H9 (cell line): ENCODE results near the gene CAB39. TPM values are rescaled to one million over a fixed set of nuclear protein-coding genes. Genes with fewer than 3 reads are reported as not detected.

ENCODE experiments used
- DNase-seq: peaks from one replicate; pipeline ENCODE4 v3.0.0-alpha.2; 2017
- H2AFZ ChIP-seq: one replicate; pipeline ENCODE4 v1.6.1; 2013; ENCODE audit warnings: mild to moderate bottlenecking, low read length, control low read depth, moderate library complexity
- H2AK5ac ChIP-seq: 2 replicates; pipeline ENCODE4 v1.6.1; 2013; ENCODE audit warnings: low read length, control low read depth, mixed read lengths; ENCODE audit not compliant: insufficient read length
- H2BK120ac ChIP-seq: one replicate; pipeline ENCODE4 v1.6.1; 2013; ENCODE audit warnings: low read depth, mild to moderate bottlenecking, low read length, control low read depth, inconsistent platforms; ENCODE audit not compliant: poor library complexity, severe bottlenecking
- H2BK12ac ChIP-seq: 2 replicates; pipeline ENCODE4 v1.6.1; 2013; ENCODE audit warnings: low read length, control low read depth, mixed read lengths, low read depth; ENCODE audit not compliant: insufficient read length
- H2BK15ac ChIP-seq: 2 replicates; pipeline ENCODE4 v1.6.1; 2013; ENCODE audit warnings: low read depth, low read length, control low read depth
- H2BK20ac ChIP-seq: one replicate; pipeline ENCODE4 v1.6.1; 2013; ENCODE audit warnings: low read depth, mild to moderate bottlenecking, low read length, control low read depth, inconsistent platforms; ENCODE audit not compliant: poor library complexity, severe bottlenecking
- H2BK5ac ChIP-seq: 2 replicates; pipeline ENCODE4 v1.6.1; 2013; ENCODE audit warnings: low read length, control low read depth, mixed read lengths; ENCODE audit not compliant: insufficient read length
- H3K14ac ChIP-seq: 2 replicates; pipeline ENCODE4 v1.6.1; 2013; ENCODE audit warnings: low read length, control low read depth; ENCODE audit not compliant: insufficient read depth
- H3K18ac ChIP-seq: 2 replicates; pipeline ENCODE4 v1.6.1; 2013; ENCODE audit warnings: low read depth, mild to moderate bottlenecking, mixed read lengths, low read length, control low read depth; ENCODE audit not compliant: insufficient read length
- H3K23ac ChIP-seq: 2 replicates; pipeline ENCODE4 v1.6.1; 2013; ENCODE audit warnings: low read length, control low read depth, mixed read lengths, low read depth; ENCODE audit not compliant: insufficient read length
- H3K23me2 ChIP-seq: 2 replicates; pipeline ENCODE4 v1.6.1; 2013; ENCODE audit warnings: low read depth, mild to moderate bottlenecking, mixed read lengths, low read length, control low read depth; ENCODE audit not compliant: insufficient read length, poor library complexity, severe bottlenecking
- H3K27ac ChIP-seq: 2 replicates; pipeline ENCODE4 v1.5.1; 2013; ENCODE audit warnings: low read length, control low read depth, mixed read lengths, low read depth; ENCODE audit not compliant: insufficient read length
- H3K27me3 ChIP-seq: 2 replicates; pipeline ENCODE4 v1.6.1; 2013; ENCODE audit warnings: low read length, control low read depth, inconsistent platforms; ENCODE audit not compliant: insufficient read depth
- H3K4ac ChIP-seq: 2 replicates; pipeline ENCODE4 v1.6.1; 2013; ENCODE audit warnings: low read depth, mild to moderate bottlenecking, control low read depth, inconsistent platforms, low read length, moderate library complexity
- H3K4me1 ChIP-seq: 2 replicates; pipeline ENCODE4 v1.6.1; 2013; ENCODE audit warnings: low read length, control low read depth, inconsistent platforms; ENCODE audit not compliant: insufficient read depth
- H3K4me2 ChIP-seq: 2 replicates; pipeline ENCODE4 v1.6.1; 2013; ENCODE audit warnings: low read length, control low read depth, mixed read lengths; ENCODE audit not compliant: insufficient read length, insufficient read depth
- H3K56ac ChIP-seq: 2 replicates; pipeline ENCODE4 v1.6.1; 2013; ENCODE audit warnings: low read depth, mild to moderate bottlenecking, mixed read lengths, low read length, control low read depth; ENCODE audit not compliant: insufficient read length
- H3K79me1 ChIP-seq: 2 replicates; pipeline ENCODE4 v1.6.1; 2013; ENCODE audit warnings: low read depth, mild to moderate bottlenecking, moderate library complexity, low read length, control low read depth, inconsistent platforms; ENCODE audit not compliant: insufficient read depth, poor library complexity, severe bottlenecking
- H3K79me2 ChIP-seq: 2 replicates; pipeline ENCODE4 v1.6.1; 2013; ENCODE audit warnings: low read length, control low read depth, inconsistent platforms; ENCODE audit not compliant: insufficient read depth
- H3K9ac ChIP-seq: 2 replicates; pipeline ENCODE4 v1.6.1; 2013; ENCODE audit warnings: low read length, control low read depth, mixed read lengths; ENCODE audit not compliant: insufficient read length; ENCODE audit errors: extremely low read depth
- H3K9me3 ChIP-seq: one replicate; pipeline ENCODE4 v1.6.1; 2013; ENCODE audit warnings: low read depth, low read length, inconsistent platforms; ENCODE audit not compliant: control insufficient read depth
- H3T11ph ChIP-seq: one replicate; pipeline ENCODE4 v1.6.1; 2013; ENCODE audit warnings: mild to moderate bottlenecking, low read length, control low read depth, inconsistent platforms
- H4K20me1 ChIP-seq: one replicate; pipeline ENCODE4 v1.6.1; 2013; ENCODE audit not compliant: control insufficient read depth, insufficient read length, insufficient read depth
- H4K5ac ChIP-seq: 2 replicates; pipeline ENCODE4 v1.6.1; 2013; ENCODE audit warnings: low read depth, mild to moderate bottlenecking, mixed read lengths, low read length, control low read depth; ENCODE audit not compliant: insufficient read length
- H4K8ac ChIP-seq: replicated peaks from 2 replicates; pipeline ENCODE4 v1.6.1; 2013; ENCODE audit warnings: low read length, control low read depth, mixed read lengths, low read depth; ENCODE audit not compliant: insufficient read length
- H4K91ac ChIP-seq: 2 replicates; pipeline ENCODE4 v1.6.1; 2013; ENCODE audit warnings: low read depth, mild to moderate bottlenecking, moderate library complexity, mixed read lengths, low read length, control low read depth; ENCODE audit not compliant: insufficient read length
- H3K27ac Mint-ChIP-seq, 3 experiments: 2 replicates in 2 of 3; 3 replicates in 1 of 3; pipeline ENCODE4 v1.8.0; 2020 to 2021; ENCODE audit warnings: mixed read lengths in 3 of 3, mild to moderate bottlenecking in 1 of 3, moderate library complexity in 1 of 3
- H3K27me3 Mint-ChIP-seq: 2 replicates; pipeline ENCODE4 v1.8.0; 2021; ENCODE audit warnings: low read depth, mild to moderate bottlenecking, moderate library complexity, mixed read lengths
- H3K36me3 Mint-ChIP-seq, 3 experiments: 2 replicates in 2 of 3; 3 replicates in 1 of 3; pipeline ENCODE4 v1.8.0; 2020 to 2021; ENCODE audit warnings: low read depth in 3 of 3, mixed read lengths in 3 of 3; ENCODE audit not compliant: insufficient read depth in 1 of 3
- H3K4me1 Mint-ChIP-seq, 2 experiments: 2 replicates each; pipeline ENCODE4 v1.8.0; 2020; ENCODE audit warnings: mixed read lengths in 2 of 2
- H3K4me3 Mint-ChIP-seq, 2 experiments: 2 replicates in 1 of 2; 3 replicates in 1 of 2; pipeline ENCODE4 v1.8.0; 2020 to 2021; ENCODE audit warnings: mild to moderate bottlenecking in 2 of 2, mixed read lengths in 2 of 2, moderate library complexity in 1 of 2
- H3K9me3 Mint-ChIP-seq, 2 experiments: 2 replicates in 1 of 2; 3 replicates in 1 of 2; pipeline ENCODE4 v1.8.0; 2020; ENCODE audit warnings: mild to moderate bottlenecking in 2 of 2, mixed read lengths in 2 of 2, moderate library complexity in 1 of 2
- CTCF ChIP-seq: fragments of 200-600 bp; sonication (generic); conservative IDR thresholded peaks from 3 replicates; pipeline ENCODE4 v1.8.0; 2021; ENCODE audit warnings: antibody characterized with exemption, mild to moderate bottlenecking
- WGBS: extraction: QIAGEN DNeasy Blood & Tissue Kit; methylation state at CpG from one replicate; pipeline ENCODE4 v1.1.7; 2013; ENCODE audit warnings: missing lambda C conversion rate, low lambda C conversion rate, mixed read lengths; ENCODE audit not compliant: insufficient read length; ENCODE audit errors: extremely low coverage; 5-methylcytosine and 5-hydroxymethylcytosine counted together
- total RNA-seq: library from RNA; stranded (reverse); gene quantifications from 2 replicates; pipeline ENCODE4 v1.2.1, GENCODE V29; 2021

The CAB39 gene
- total RNA-seq, 1 experiment from 2014 or later: 42.7 TPM

DNA sequence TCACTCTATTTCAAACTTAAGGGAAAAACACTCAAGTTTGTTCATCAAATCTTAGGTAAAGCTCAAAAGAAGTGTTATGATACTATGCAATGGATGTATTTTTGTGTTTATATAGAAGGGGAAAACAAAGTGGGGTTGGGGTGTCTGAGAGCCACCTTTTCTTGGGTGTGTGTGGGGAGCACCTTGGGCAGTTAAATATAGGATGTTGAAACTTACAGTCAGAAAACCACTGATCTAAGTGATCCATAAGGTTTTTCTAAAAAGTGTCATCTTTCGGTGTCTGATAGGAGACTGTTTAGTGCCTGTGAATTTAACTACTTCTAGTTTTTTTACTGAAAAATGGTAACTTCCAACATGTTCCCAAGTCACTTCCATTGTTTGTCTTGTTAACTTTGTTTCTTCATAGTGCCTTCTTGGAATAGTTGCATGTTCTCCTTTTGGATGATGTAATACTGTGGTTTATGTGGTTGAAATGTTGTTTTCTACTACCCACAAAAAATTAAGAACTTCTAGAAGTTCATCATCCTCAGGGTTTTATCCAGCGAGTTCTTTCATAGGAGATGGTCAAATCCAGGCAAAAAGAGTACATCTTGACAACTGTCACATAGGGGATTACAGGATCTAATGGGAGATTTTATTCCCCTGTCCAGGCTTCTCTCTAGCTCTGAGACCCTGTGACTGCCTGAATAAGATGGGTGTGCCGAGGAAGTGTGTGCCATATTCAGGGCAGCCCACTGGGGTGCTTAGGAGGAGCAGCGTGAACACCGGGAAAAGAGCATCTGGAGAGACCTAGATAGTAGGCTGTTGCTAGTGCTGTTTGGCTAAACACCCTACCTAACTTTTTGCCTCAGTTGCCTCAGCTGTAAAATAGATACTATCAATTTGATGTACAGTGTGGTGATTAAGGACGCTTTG, 46.2 kb downstream of the CAB39 start:
- Mint-ChIP-seq H3K4me3 (no peak overlapping the region), H3K4me1 (peaks cover 34 to 36% of the 10 kb centered on the region in 2 experiments), H3K9me3 (no peaks in the 10 kb centered on the region; a peak in 1 of 5 replicates), H3K36me3 (peaks cover 8 to 10% (median 10%) of the 10 kb centered on the region in 3 experiments; a peak in 5 of 7 replicates), H3K27me3 (no peaks in the 10 kb centered on the region), H3K27ac (peak overlapping the region; percentile 38 to 76 (median 67); a peak in 4 of 7 replicates)
- Histone ChIP-seq H4K8ac (no peak overlapping the region), H4K91ac (no peak overlapping the region), H3K27ac (no peak overlapping the region), H2BK20ac (no peak overlapping the region), H2AK5ac (no peak overlapping the region), H3K4ac (no peak overlapping the region), H4K5ac (no peak overlapping the region), H3K4me2 (no peak overlapping the region), H3K23me2 (no peaks in the 10 kb centered on the region), H3K9me3 (no peaks in the 10 kb centered on the region), H2BK120ac (no peak overlapping the region), H3K56ac (no peak overlapping the region), H3T11ph (no peak overlapping the region), H4K20me1 (no peaks in the 10 kb centered on the region), H2AFZ (no peak overlapping the region), H3K79me1 (peaks cover 2% of the 10 kb centered on the region), H3K9ac (no peak overlapping the region), H3K18ac (no peak overlapping the region), H3K27me3 (no peaks in the 10 kb centered on the region), H3K79me2 (peaks cover 7% of the 10 kb centered on the region; the same call in 1 of the 2 replicates), H3K14ac (no peak overlapping the region), H2BK12ac (no peak overlapping the region), H2BK15ac (no peak overlapping the region), H3K23ac (no peak overlapping the region), H2BK5ac (no peak overlapping the region), H3K4me1 (peaks cover 2% of the 10 kb centered on the region; the same call in 1 of the 2 replicates)
- no peak for DNase-seq
- WGBS: no CpG with 5 or more reads among the region's 6 CpGs
- TF ChIP-seq CTCF: no peak
